GM12864 (cell line): Measurements from ENCODE around the gene CERK.

Experiments
- DNase-seq: peaks from one replicate; pipeline ENCODE4 v3.0.0-alpha.2; 2011; ENCODE audit warnings: low read depth
- H3K4me3 ChIP-seq: 2 replicates; pipeline ENCODE4 v1.5.1; 2011; ENCODE audit warnings: mild to moderate bottlenecking, low read depth, low read length, control low read depth
- CTCF ChIP-seq: IDR thresholded peaks from 2 replicates; pipeline ENCODE4 v1.5.1; 2011; ENCODE audit warnings: low read depth, mild to moderate bottlenecking, moderate library complexity, low read length, control low read depth, inconsistent platforms; ENCODE audit errors: missing control alignments

CERK gene

DNA sequence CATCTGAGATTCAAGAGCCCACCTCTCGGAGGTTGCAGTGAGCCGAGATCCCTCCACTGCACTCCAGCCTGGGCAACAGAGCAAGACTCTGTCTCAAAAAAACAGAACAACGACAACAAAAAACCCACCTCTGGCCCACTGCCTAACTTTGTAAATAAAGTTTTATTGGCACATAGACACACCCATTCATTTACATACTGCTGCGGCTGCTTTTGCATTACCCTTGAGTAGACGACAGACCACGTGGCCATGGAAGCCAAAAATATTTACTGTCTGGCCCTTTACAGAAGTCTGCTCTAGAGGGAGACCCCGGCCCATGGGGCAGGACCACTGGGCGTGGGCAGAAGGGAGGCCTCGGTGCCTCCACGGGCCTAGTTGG, 70.8 kb downstream of the CERK start:
- no peak for TF ChIP-seq CTCF
- no peak overlapping the region for H3K4me3 ChIP-seq
- DNase-seq, result no peak

DNA sequence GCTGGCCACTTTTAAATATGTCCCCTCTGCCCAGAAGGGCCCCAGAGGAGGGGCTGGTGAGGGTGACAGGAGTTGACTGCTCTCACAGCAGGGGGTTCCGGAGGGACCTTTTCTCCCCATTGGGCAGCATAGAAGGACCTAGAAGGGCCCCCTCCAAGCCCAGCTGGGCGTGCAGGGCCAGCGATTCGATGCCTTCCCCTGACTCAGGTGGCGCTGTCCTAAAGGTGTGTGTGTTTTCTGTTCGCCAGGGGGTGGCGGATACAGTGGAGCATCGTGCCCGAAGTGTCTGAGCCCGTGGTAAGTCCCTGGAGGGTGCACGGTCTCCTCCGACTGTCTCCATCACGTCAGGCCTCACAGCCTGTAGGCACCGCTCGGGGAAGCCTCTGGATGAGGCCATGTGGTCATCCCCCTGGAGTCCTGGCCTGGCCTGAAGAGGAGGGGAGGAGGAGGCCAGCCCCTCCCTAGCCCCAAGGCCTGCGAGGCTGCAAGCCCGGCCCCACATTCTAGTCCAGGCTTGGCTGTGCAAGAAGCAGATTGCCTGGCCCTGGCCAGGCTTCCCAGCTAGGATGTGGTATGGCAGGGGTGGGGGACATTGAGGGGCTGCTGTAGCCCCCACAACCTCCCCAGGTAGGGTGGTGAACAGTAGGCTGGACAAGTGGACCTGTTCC, 71.3 kb downstream of the CERK start:
- TF ChIP-seq CTCF, result no peak
- no peak overlapping the region for H3K4me3 ChIP-seq
- no peak for DNase-seq

DNA sequence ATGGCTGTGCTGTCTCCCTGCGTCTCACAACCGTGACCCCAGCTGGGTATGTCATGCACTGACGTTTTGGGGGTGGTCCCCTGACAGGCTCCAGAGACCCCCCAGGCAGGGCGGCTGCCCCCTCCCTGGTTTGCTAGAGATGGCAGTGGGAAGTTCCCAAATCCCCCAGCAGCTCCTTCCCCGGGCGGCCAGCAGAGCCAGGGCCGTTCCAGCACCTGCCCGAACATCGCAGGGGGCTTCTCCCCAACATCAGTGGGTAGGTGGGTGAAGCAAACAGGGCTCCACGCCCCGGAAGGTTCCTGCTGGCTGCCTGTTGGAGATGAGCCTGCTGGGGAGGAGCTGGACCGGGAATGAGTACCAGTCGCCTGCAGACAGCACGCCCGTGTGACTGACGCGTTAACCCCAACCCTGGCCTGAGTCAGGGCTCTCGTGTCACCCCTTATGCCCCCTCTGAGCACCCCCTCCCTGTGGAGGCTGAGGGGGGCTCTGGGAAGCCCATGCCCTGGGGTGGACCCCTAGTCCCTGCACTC, 72.2 kb downstream of the CERK start:
- no peak overlapping the region for H3K4me3 ChIP-seq
- no peak for TF ChIP-seq CTCF
- no peak for DNase-seq

- H3K4me3 ChIP-seq, result no peak overlapping the region
- TF ChIP-seq CTCF, result no peak
- DNase-seq, result no peak
Observed at GRCh38 chr22:46665151-46665695, 72.8 kb downstream of the CERK start.

- DNase-seq, result no peak
- no peak overlapping the region for H3K4me3 ChIP-seq
- TF ChIP-seq CTCF, result no peak
Observed at GRCh38 chr22:46664301-46664855, 73.7 kb downstream of the CERK start.

DNA sequence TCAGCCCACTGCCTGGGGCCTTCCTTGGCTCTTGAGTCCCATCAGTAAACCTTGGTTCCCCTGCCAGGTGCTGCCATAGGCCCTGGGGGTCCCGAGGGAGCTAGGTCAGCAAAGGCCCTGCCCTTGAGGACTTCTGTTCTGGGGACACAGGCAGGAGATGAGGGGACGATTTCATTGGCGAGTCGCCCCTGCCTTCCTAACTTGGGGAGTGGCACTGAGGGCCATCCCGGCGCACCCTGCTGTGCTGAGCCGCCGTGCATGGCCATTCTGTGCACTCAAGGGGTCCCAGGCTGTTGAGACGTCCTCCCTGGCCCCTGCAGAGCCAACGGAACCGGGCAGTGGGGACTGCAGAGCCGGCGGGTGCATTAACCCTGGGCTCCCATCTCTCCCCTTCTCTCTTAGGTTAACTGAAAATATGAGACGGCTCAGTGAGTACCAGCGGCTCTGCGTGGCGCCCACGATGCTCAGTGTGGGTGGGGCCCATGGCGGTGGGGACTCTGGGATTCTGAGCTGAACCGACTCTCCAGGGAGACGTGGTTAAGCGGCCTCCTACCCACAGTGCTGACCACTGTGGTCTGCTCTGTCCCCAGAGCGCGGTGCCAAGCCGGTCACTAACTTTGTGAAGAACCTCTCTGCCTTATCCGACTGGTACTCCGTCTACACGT, 74.5 kb downstream of the CERK start:
- H3K4me3 ChIP-seq, result no peak overlapping the region
- no peak for TF ChIP-seq CTCF
- DNase-seq, result no peak

- no peak for DNase-seq
- no peak overlapping the region for H3K4me3 ChIP-seq
- TF ChIP-seq CTCF, result no peak
Observed at GRCh38 chr22:46663001-46663400, 75.1 kb downstream of the CERK start.
